ENCODE measurements around the gene PPP1CC.

DNA sequence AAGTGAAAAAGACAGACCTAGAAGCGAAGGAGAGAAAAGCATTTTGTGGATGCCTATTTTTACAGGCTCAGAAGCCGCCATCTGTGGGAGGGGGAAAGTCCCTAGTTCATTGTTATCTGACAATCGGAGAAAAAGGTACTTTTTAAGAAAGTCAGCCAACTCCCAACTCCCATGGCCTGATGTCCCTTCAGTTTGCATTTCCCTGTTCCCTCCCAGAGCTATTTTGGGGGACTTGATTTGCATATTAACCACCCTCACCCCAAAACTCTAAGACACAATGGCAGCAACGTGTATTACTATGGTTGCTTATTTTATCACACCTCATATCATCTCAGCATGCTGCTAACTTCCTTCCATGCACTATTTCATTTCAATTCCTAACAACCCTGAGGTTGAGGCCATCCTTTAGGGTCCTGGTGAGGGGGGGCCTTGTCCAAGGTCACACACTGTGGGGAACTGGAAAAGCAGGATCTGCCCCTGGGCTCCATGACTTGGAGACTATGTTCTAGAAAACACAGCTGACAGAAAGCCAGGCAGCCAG lies 72.5 kb downstream of the PPP1CC start:
- TF ChIP-seq, protein P1, sequence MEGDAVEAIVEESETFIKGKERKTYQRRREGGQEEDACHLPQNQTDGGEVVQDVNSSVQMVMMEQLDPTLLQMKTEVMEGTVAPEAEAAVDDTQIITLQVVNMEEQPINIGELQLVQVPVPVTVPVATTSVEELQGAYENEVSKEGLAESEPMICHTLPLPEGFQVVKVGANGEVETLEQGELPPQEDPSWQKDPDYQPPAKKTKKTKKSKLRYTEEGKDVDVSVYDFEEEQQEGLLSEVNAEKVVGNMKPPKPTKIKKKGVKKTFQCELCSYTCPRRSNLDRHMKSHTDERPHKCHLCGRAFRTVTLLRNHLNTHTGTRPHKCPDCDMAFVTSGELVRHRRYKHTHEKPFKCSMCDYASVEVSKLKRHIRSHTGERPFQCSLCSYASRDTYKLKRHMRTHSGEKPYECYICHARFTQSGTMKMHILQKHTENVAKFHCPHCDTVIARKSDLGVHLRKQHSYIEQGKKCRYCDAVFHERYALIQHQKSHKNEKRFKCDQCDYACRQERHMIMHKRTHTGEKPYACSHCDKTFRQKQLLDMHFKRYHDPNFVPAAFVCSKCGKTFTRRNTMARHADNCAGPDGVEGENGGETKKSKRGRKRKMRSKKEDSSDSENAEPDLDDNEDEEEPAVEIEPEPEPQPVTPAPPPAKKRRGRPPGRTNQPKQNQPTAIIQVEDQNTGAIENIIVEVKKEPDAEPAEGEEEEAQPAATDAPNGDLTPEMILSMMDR (IDR thresholded peaks at IDR 0.05) = no peak
- TF ChIP-seq POLR2AphosphoS5 (IDR thresholded peaks at IDR 0.05) = no peak
